HG03575 (cell line): ENCODE results near the gene LRRC15.

Source experiments
- ATAC-seq: cut with Tn5 transposase; IDR thresholded peaks from one replicate; pipeline ENCODE4 v1.9.1; 2021; ENCODE audit not compliant: unreplicated experiment, insufficient number of reproducible peaks, low FRiP score; ENCODE audit errors: extremely low read depth

Gene LRRC15

DNA sequence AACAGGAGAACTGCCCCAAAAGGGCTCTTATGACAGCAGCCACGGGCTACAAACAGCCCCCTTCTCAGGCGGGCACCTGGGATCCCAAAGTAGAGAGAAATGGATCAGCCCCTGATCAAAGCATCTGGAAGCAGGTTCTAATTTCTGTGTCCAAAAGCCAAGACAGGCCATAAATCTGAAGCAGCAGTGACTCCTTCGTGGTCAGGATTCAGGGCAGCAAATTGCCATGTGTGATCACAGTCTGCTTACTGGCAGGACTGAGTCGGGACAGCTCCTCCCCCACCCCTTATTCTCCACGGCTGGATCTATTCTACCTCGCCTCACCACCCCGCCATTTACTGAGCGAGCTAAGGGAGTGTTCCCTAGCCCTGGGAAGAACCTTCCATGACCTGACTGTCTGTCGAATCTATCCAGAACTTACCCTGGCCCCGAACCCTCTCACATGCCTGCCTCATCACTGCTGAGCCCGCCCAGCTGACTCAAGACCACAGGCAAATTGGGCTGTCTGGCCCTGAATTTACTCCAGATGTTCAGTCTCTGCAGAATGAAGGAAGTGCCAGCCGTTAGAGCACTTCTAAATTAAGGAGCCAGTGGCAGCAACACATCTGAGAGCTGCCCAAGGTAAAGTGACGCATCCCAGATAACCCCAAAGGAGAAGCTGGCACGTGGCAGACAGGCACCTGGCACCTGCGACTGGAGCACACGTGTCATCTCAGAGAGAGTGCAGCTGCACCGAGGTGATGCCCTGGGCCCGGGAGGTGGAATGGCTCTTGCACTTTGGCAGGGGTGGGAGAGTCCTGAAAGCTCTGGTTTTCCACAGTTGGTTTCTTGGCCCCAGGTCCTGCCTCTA, 1.3 kb downstream of the LRRC15 start:
- ATAC-seq: no peak

DNA sequence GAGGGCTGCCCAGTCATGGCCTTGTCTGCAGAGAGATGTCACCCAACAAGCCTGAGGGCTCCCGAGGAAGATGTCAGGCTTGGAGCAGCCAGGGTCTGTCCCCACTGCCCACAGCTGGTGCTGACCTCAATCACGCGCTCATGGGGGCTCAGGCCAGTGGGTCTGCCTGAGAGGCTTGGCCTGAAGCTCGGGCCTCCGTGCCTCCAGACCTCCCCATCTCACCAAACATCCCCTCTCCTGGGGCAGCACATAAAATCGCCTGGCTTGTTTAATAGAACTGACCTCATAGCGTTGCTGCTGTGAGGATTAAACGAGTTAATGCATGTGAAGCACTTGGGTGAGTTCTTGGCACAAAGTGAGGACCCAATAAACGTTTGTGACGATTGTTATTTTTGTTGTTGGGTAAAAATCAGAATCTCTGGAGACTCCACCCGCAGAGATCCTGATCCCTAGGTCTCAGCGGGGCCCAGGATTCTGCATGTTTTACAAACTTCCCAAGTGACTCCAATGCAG, 3.5 kb downstream of the LRRC15 start:
- ATAC-seq: no peak

DNA sequence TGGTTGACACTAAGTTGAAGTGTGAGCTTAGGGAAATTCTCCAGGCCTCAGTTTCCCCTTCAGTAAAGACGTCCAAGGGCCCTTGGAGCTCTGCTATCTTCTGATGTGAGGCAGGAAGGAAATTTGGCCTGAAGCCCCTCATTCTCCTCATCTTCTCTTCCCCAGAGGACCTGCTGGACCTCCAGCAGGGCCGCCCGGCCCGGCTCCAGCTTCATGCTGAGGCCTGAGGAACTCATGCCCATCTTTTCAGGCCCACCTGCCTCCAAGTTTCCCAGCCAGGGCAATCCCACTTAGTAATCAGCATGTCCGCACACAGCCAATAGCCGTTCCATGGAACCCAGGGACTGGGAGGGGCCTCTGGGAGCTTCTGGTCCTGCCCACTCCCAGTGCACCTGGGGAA, 4.0 kb downstream of the LRRC15 start:
- no peak for ATAC-seq

DNA sequence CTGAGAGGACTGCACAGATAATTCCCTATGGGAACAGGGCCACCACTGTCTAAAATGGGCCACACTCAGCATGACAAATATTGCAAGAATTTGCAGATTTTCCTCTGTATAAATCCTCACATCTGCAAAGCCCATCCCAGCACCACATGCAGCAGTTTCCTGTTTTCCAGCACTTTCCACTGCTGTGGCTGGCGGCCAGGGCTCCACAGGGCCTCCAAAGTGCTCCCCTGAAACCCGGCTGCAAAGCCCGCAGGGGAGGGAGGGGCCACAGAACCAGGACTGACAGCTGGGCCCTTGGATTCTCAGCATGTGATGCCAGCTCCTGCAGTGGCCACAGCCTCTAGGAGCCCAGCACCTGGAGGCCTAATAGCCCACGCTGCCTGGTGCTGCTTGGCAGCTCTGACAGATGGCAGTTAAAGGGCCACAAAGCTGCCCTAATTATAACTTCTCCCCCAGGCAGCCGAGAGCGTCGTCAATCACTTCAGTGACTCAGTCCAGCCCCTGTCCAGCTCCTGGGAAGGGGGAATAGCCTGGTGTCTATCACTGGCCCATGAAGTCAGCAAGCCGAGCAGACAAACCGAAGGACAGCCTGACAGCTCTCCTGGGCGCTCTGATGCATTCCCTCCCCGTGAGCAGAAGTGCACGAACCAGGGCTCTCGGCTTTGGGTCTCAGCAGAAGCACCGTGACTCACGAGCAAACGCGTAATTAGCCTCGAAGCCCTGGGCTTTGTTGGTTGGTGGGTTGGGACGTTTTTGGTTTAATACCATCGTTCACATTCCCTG, 4.7 kb downstream of the LRRC15 start:
- ATAC-seq: no peak

DNA sequence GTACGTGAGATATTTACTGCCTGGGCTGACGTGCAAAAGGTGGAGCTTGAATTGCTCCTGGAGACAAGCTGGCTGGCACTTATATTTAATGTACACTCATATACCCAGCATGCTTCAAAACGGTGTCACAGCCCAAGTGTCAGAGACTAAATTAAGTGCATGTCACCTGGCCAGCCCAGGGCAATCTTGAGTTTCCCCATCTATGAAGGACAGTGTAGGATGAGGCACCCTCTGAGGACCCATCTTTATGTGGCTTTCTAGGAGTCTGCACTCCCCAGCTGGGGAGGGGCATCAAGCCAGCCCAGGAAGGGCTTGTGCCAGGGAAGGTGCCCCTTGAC, 5.3 kb downstream of the LRRC15 start:
- no peak for ATAC-seq

DNA sequence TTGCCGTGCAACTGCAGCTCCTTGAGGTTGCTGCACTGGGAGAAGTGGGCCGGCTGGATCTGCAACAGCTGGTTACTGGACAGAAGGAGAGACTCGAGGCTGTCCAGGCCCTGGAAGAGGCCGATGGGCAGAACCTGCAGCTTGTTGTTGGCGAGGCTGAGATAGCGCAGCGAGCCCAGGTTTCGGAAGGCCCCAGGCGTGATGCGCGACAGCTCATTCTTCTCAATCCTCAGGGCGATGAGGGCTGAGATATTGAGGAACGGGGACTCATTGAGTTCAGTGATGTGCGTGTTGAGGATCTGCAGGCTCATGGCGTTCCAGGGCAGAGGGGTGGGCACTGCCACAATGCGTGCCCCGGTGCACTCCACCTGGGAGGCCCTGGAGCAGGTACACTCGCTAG, 9.0 kb downstream of the LRRC15 start:
- ATAC-seq: no peak

DNA sequence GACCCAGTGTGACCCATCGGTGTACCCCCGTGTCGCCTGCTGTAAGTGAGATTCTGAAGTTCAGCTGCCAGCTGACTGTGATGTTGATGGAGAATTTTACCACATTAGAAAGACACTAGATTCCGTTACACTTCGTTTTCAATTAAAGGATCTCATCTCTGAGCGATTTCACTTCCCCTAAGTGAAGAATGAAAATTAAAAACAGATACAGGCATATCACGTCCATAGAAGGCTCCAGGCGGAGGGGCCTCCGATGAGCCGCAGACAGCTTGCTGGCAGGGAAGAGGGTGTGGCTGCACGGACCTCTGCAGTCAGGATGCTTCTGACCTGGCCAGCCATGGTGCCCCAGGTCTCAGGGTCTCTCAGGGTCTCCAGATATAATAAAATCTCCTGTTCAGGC, 11.9 kb downstream of the LRRC15 start:
- no peak for ATAC-seq

DNA sequence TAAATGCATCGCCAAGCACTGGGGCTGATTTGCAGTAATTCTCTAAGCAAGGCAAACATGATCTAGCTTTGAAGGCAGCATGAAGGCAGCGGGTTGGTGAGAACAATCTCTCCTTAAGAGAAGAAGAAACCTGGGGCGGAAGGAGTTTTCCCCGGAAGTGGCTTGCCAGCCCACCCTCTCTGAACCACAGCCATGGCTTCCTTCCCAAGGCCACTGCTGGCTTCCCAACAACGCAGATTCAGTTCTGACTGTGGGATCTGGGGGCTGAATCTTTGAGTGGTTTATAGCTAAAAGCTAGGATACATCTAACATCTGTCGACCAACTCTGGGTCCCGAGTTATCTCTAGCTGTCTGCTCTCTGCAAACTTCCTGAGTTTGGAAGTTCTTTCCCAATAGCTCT, 14.2 kb downstream of the LRRC15 start:
- ATAC-seq: no peak

DNA sequence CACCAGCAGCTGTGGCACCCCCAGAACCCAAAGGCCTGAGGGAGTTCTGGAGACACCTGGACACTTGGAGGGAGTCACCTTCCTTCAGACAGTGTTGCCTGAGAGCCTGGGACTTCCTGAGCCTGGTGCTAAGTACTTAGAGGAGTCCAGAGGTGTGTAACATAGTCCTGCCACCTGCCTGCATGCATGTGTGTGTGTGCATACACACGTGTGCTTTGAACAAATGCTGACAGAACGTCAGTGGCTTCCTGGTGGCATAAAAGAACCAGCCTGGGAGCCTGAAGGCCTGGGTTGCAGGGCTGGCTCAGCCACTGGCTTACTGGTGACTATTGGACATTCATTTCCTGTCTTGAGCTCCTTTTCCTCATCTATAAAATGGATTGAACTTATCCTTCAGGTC, 15.2 kb downstream of the LRRC15 start:
- no peak for ATAC-seq

DNA sequence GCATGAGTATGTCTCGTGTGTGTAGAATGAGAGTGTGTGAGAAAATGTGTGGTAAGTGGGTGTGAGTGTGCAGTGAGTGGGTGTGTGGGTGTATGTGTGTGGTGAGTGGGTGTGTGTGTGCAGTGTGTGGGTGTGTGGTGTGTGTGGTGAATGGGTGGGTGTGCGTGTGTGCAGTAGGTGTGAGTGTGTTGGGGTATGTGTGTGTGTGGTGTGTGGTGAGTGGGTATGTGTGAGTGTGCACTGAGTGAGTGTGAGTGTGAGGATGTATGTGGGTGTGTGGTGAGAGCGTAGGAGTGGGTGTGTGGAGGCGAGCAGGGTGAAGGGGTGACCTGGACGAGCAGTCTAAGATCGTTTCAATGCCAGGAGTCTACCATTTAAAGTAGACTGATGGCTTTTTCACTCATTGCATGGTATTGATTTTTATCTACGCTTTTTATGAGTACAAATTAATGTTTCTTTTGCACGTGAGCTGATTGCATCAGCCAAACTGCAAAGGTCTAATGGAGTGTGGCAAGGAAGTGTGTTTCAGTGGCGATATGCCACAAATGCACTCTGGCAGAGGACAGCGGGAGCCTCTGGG, 16.8 kb downstream of the LRRC15 start:
- ATAC-seq: no peak

DNA sequence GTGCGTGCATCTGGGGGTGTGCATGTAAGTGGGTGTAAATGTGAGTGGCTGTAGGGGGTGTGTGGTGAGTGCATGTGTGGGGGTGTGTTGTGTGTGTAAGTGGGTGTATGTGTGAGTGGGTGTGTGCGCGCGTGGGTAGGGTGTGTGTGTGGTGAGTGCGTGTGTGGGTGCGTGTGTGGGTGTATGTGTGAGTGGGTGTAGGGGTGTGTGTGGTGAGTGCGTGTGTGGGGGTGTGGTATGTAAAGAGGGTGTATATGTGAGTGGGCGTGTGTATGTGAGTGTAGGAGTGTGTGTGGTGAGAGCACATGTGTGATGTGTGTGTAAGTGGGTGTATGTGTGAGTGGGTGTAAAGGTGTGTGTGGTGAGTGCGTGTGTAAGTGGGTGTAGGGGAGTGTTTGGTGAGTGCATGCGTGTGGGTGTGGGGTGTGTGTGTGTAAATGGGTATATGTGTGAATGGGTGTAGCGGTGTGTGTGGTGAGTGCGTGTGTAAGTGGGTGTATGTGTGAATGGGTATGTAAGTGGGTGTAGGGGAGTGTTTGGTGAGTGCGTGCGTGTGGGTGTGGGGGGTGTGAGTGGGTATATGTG, 17.5 kb downstream of the LRRC15 start:
- no peak for ATAC-seq

DNA sequence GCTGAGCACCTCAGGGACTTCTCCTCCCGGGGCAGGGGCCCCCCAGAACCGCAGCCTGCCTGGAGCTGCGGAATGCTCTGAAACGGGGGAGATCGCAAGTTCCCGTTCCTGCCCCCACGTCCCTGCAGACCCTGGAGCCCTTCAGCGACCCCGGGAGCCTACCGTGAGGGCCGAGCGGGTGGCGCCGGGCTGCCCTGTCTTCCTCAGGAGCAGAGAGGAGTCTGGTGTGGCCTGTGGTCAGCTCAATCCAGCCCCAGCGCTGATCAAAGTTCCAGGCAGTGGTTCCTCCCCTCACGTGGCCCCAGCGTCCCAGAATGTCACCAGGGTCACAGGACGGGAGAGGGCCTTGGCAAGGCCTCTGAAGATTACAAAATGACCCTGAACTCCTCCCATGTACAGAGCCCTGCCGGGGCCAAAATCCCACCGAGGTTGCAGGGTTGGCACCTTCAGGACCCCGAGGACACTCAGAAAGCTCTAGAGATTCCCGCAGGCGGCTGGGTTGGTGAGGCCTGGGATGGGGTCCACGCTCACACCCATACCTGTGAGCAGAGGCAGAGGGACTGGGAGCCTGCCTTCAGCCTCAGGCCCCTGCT, 18.4 kb downstream of the LRRC15 start, which contains the start of gene CPN2:
Gene CPN2, minus strand, starts transcription at position 249 of the 593 bp plus-strand sequence. CDS start 8,626 bp downstream, outside the sequence.
- no peak for ATAC-seq

DNA sequence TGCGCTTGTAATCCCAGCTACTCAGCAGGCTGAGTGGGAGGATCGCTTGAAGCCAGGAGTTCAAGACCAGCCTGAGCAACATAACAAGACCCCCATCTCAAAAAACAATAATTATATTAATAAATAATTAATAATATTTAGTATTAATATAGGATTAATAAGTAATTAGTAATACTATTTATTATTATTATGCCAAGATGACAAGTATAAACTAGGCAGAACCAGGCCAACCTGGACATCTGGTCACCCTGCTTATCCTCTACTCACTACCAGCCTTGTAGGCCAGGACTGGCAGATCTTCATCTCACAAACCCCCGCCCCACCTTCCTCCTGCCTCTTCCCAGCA, 18.8 kb downstream of the LRRC15 start:
- ATAC-seq: no peak

DNA sequence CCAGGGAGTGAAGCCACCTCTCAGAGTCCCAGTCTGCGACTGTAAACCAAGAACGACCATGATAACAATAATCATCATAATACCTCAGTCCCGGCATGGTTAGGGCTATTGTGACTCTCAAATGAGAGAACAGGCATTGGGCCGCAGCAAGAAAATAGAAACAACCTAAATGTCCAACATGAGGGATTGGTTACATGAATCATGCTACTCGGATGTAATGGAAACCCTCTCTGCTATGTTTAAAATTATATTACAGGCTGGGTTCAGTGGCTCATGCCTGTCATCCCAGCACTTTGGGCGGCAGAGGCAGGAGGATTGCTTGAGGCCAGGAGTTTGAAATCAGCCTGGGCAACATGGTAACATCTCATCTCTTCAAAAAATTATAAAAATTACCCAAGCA, 21.2 kb downstream of the LRRC15 start:
- no peak for ATAC-seq

DNA sequence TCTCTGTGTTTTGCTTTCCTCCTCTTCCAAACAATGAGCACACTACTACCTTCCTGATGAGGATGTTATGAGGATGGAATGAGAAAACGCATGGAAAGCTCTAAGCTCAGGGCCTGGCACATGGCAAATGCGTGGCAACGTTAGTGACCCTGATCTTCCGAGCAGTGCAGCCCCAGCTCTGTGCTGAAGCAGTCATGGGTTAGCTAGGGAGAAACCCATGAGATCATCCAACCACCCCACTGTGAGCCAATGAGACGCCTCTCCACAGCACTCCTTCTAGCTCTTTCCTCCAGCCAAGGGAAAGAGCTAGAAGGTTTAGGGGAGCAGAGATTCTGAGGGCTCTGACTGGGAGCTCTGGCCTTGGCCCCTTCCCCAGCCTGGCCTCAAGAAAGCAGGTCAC, 22.9 kb downstream of the LRRC15 start:
- ATAC-seq: no peak

DNA sequence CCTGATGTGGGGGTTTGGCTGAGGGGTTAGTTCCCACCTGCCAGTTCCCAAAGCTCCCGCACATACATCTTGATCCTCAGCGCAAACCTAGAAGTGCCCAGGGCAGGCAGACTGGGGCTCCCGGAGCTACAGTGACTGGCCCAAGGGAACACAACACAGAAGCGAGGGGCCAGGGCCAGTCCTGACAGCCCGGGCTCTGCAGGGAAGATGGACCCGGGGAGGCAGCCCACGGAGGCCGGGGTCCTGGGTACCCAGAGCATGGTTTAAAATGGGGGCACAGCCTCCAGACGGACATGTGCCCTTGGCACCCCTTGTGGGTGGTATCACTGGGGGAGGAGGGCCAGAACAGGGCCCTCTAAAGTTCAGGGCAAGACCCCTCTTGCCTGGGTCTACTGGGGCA, 23.5 kb downstream of the LRRC15 start:
- ATAC-seq: no peak

DNA sequence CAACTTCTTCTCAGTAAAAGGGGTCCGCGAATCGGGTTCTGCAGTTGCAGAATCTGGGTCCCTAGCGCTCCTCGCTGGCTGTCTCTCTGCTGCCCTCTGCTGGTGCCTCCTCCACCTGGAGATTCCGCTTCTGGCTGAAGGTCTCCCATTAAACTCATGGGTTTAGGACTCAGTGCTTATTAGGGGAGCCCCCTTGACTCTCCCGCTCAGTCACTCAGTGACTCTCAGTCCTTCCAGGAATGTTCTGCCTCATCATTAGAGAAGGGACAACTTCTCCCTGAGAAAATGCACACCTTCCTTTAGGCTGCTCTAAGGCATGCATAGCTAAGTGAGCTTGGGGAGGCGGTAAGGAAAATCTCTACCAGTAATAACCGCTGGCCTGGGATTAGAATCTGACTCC, 25.5 kb downstream of the LRRC15 start:
- no peak for ATAC-seq

DNA sequence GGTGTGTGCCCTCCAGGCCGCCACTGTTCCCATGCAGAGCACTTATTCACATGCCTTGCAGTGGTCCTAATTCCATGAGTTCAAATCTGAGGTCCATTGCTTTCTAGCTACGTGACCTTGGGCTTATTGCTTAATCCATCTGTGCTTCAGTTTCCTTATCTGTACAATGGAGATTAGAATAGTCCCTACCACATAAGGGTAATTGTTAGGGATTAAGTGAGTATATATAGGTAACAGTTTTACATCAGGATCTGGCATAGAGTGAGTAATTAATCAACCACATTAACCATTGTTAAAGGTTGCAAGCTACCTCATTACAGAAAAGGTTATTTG, 26.0 kb downstream of the LRRC15 start:
- ATAC-seq: no peak

DNA sequence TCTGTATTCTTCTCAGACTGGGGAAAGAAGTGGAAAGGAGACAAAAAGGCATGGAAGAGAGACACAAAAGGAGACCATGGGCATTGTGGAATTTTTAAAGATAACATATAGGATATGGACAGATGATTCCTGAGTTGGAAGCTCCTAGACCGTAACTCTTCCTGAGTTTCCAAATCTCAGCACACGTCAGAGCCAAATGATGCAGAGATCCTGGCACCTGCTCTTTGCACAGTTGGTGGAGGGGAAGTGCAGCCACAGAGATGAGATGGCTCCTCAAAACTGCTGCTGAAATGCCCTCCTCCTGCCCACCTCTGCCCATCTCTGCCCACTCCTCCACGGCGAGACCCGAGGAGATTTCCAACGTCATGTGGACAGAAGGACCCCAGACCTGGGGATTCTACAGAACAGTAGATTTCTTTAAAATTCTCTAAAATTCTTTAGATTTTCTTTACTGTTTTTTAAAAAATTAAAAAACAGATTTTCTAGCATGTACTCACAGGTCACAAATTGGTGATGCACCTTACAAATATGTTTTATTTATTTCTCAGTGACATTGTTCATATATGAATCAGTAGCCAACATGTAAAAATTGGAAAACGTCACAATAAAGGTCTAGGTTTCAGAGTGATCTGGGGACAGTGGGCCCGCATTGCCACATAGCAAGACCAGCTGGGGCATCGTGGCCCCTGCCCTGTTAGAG, 26.5 kb downstream of the LRRC15 start:
- no peak for ATAC-seq
